ENCODE data around the gene FRMD4A.

FRMD4A gene

GRCh38 chr10:13758756-13759155 lies 572.0 kb downstream of the FRMD4A start:
- H3K27ac ChIP-seq: no peak overlapping the region

GRCh38 chr10:13758312-13758711 lies 572.4 kb downstream of the FRMD4A start:
- TF ChIP-seq ZFX (IDR thresholded peaks at IDR 0.05; ENCODE audit: borderline replicate concordance) (no peak), CTCF (IDR thresholded peaks at IDR 0.05) (no peak)
- no peak overlapping the region for H3K27ac ChIP-seq

More at GRCh38 chr10:13758756-13759155, 572.0 kb downstream of the FRMD4A start:
- no peak for TF ChIP-seq CTCF (IDR thresholded peaks at IDR 0.05)

GRCh38 chr10:13754277-13754676 lies 576.4 kb downstream of the FRMD4A start:
- TF ChIP-seq CTCF (IDR thresholded peaks at IDR 0.05): no peak
- TF ChIP-seq ZFX (IDR thresholded peaks at IDR 0.05; ENCODE audit: borderline replicate concordance): no peak
- H3K27ac ChIP-seq: no peak overlapping the region

- TF ChIP-seq ZFX (IDR thresholded peaks at IDR 0.05; ENCODE audit: borderline replicate concordance) (no peak), CTCF (IDR thresholded peaks at IDR 0.05) (no peak)
- H3K27ac ChIP-seq: no peak overlapping the region
Measured at GRCh38 chr10:13751191-13751764, 579.4 kb downstream of the FRMD4A start.

- TF ChIP-seq ZFX (IDR thresholded peaks at IDR 0.05; ENCODE audit: borderline replicate concordance) (no peak), CTCF (IDR thresholded peaks at IDR 0.05) (no peak)
- H3K27ac ChIP-seq: no peak overlapping the region
Measured at GRCh38 chr10:13750299-13751190, 580.2 kb downstream of the FRMD4A start.

- H3K27ac ChIP-seq: no peak overlapping the region
- no peak for TF ChIP-seq ZFX (IDR thresholded peaks at IDR 0.05; ENCODE audit: borderline replicate concordance)
- no peak for TF ChIP-seq CTCF (IDR thresholded peaks at IDR 0.05)
Measured at GRCh38 chr10:13745271-13745670, 585.5 kb downstream of the FRMD4A start.

GRCh38 chr10:13743963-13744362 lies 586.8 kb downstream of the FRMD4A start:
- H3K27ac ChIP-seq: no peak overlapping the region
- TF ChIP-seq CTCF (IDR thresholded peaks at IDR 0.05) (no peak), ZFX (IDR thresholded peaks at IDR 0.05; ENCODE audit: borderline replicate concordance) (no peak)
